Lower leg skin (tissue), 3 donors: Measurements from ENCODE around the gene PRDM16.

ENCODE experiments used
- POLR2A ChIP-seq, 2 donors: fragments of 450-650 bp; IDR thresholded peaks; one replicate each; pipeline ENCODE4 v1.6.1; 2016 to 2017; ENCODE audit warnings: antibody characterized with exemption in 2 of 2, mild to moderate bottlenecking in 1 of 2, moderate library complexity in 1 of 2
- TF ChIP-seq, protein P1 (sequence below), 3 donors: fragments of 450-650 bp; IDR thresholded peaks; one replicate each; pipeline ENCODE4 v1.5.1; 2016; ENCODE audit warnings: antibody characterized with exemption in 3 of 3, mild to moderate bottlenecking in 3 of 3, moderate library complexity in 2 of 3

DNA sequence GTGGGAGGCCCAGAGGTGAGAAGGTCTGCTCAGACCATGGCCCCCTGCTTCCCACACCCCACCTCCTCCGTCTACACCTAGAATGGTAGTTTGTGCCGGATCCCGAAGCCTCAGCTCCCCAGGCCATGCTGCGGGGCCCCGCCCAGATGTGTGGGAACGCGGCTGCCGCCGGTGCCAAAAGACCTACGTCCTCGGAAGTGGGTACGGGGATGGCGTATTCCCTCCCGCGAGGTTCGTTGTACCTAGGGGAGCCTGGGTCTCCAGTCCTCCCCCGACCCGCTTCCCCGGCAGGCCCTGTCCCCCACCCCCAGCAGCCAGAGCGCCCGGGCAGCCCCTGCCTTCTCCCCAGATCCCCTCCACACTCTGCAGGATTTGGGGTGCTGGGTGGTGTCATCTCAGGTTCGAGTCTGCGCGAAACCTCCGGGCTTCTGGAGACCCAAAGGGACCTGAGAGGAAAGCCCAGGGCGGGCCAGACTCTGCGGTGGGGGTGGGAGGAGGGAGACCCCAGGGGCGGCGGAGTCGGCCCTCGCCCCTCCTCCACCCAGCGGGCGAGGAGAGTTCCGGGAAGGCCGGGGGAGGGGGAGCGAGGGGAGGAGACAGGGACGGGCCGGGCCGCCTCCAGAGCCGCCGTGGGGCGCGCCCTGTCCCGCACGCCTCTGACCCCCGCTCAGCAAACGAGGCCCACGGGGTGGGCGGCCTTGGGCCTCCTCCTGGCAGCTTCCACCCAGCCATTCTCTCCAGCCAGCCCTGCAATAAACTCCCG, 6.2 kb upstream of the PRDM16 start:
- TF ChIP-seq POLR2A (IDR thresholded peaks at IDR 0.05), result no peak
- TF ChIP-seq, protein P1, sequence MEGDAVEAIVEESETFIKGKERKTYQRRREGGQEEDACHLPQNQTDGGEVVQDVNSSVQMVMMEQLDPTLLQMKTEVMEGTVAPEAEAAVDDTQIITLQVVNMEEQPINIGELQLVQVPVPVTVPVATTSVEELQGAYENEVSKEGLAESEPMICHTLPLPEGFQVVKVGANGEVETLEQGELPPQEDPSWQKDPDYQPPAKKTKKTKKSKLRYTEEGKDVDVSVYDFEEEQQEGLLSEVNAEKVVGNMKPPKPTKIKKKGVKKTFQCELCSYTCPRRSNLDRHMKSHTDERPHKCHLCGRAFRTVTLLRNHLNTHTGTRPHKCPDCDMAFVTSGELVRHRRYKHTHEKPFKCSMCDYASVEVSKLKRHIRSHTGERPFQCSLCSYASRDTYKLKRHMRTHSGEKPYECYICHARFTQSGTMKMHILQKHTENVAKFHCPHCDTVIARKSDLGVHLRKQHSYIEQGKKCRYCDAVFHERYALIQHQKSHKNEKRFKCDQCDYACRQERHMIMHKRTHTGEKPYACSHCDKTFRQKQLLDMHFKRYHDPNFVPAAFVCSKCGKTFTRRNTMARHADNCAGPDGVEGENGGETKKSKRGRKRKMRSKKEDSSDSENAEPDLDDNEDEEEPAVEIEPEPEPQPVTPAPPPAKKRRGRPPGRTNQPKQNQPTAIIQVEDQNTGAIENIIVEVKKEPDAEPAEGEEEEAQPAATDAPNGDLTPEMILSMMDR (IDR thresholded peaks at IDR 0.05), result no peak
